Astrocyte (in vitro differentiated cells and primary cell): Measurements from ENCODE around the gene PACSIN1.

ENCODE experiments used
- CTCF ChIP-seq: IDR thresholded peaks from 2 replicates; pipeline ENCODE4 v1.5.1; 2011; ENCODE audit warnings: low read depth, mild to moderate bottlenecking, inconsistent platforms, low read length, moderate library complexity; ENCODE audit not compliant: insufficient read depth
- EZH2 ChIP-seq: IDR thresholded peaks from 2 replicates; pipeline ENCODE4 v1.6.1; 2012; ENCODE audit warnings: mild to moderate bottlenecking, low read length, inconsistent platforms; ENCODE audit not compliant: insufficient read depth

DNA sequence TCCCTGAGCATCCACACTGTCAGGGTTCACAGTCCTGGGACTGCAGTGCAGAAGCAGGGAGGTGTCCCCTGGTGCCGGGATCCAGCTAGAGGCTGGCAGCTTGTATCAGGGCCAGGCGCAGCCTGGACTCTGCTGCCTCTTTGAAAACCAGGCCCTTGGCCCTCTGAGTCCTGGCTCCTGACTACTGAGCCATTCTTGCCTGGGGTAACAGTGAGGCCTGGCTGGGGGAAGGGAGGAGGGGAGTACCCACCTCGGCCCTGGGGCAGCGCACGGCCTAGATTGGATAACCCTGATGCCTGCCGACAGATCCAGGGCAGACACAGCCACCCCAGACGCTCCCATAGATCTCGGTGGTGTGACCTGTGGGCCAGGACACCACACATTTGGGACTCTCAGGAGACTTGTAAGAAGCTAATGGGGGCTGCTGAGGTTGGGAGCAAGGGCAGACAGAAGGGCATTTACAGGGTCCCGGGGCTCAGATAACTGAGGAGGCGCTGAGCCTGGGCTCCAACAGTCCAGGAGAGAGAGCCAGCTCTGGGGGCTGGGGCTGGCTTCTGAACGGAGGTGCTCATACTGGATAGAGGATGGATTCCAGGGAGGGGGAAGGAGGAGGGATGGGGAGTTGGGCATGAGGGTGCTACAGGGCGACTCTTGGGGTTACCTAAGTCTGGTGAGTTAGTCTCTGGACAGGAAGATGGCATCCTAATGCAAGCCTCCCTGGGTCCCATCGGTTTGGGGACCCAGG lies 59.7 kb downstream of the PACSIN1 start:
- TF ChIP-seq CTCF (no peak), EZH2 (no peak)
